Measurements from ENCODE around the gene KIF22. TPM values are rescaled to one million over a fixed set of nuclear protein-coding genes. Genes with fewer than 3 reads are reported as not detected.

Gene KIF22
- total and polyA plus RNA-seq, 9 of the 15 experiments (the other 6 are each of a cell fraction or from before 2014, with no cell fraction given) = 8.7 to 232 (median 131) TPM

GRCh38 chr16:29805232-29806098, 14.9 kb downstream of the KIF22 start (continued):
- TF ChIP-seq FOS (IDR thresholded peaks at IDR 0.05; ENCODE audit: extremely low read depth, insufficient read length) (no peak), ZNF354B (CRISPR knock-in tag; IDR thresholded peaks at IDR 0.05) (no peak), THRB (CRISPR knock-in tag; conservative IDR thresholded peaks at IDR 0.05) (peak; percentile 83; the same call in 1 of the 2 replicates), ZNF121 (CRISPR knock-in tag; conservative IDR thresholded peaks at IDR 0.05) (no peak), LARP7 (IDR thresholded peaks at IDR 0.05) (no peak), TRIM28 (IDR thresholded peaks at IDR 0.05) (no peak), BRCA1 (IDR thresholded peaks at IDR 0.05) (no peak), BRCA1 (CRISPR knock-in tag; IDR thresholded peaks at IDR 0.05) (no peak), ZNF197 (CRISPR knock-in tag; IDR thresholded peaks at IDR 0.05; ENCODE audit: low read depth) (peak; percentile 94), EP400 (IDR thresholded peaks at IDR 0.05) (peak; percentile 98), PHB (CRISPR knock-in tag; IDR thresholded peaks at IDR 0.05) (no peak), POLR2H (tag; IDR thresholded peaks at IDR 0.05; ENCODE audit: low read depth) (peak; percentile 93), HSF4 (CRISPR knock-in tag; IDR thresholded peaks at IDR 0.05; ENCODE audit: borderline replicate concordance) (no peak), ZNF217 (CRISPR knock-in tag; IDR thresholded peaks at IDR 0.05) (no peak), ESRRB (CRISPR knock-in tag; IDR thresholded peaks at IDR 0.05; ENCODE audit: borderline replicate concordance) (no peak), TEAD4 (IDR thresholded peaks at IDR 0.05; ENCODE audit: low read length) (peak; percentile 46; the same call in 1 of the 2 replicates), TEAD4 (CRISPR knock-in tag; IDR thresholded peaks at IDR 0.05; ENCODE audit: borderline replicate concordance) (no peak)
- TF ChIP-seq, protein P1, sequence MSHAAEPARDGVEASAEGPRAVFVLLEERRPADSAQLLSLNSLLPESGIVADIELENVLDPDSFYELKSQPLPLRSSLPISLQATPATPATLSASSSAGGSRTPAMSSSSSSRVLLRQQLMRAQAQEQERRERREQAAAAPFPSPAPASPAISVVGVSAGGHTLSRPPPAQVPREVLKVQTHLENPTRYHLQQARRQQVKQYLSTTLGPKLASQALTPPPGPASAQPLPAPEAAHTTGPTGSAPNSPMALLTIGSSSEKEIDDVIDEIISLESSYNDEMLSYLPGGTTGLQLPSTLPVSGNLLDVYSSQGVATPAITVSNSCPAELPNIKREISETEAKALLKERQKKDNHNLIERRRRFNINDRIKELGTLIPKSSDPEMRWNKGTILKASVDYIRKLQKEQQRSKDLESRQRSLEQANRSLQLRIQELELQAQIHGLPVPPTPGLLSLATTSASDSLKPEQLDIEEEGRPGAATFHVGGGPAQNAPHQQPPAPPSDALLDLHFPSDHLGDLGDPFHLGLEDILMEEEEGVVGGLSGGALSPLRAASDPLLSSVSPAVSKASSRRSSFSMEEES (CRISPR knock-in tag; IDR thresholded peaks at IDR 0.05) = peak; percentile 17; the same call in 1 of the 2 replicates
- TF ChIP-seq, protein P2, sequence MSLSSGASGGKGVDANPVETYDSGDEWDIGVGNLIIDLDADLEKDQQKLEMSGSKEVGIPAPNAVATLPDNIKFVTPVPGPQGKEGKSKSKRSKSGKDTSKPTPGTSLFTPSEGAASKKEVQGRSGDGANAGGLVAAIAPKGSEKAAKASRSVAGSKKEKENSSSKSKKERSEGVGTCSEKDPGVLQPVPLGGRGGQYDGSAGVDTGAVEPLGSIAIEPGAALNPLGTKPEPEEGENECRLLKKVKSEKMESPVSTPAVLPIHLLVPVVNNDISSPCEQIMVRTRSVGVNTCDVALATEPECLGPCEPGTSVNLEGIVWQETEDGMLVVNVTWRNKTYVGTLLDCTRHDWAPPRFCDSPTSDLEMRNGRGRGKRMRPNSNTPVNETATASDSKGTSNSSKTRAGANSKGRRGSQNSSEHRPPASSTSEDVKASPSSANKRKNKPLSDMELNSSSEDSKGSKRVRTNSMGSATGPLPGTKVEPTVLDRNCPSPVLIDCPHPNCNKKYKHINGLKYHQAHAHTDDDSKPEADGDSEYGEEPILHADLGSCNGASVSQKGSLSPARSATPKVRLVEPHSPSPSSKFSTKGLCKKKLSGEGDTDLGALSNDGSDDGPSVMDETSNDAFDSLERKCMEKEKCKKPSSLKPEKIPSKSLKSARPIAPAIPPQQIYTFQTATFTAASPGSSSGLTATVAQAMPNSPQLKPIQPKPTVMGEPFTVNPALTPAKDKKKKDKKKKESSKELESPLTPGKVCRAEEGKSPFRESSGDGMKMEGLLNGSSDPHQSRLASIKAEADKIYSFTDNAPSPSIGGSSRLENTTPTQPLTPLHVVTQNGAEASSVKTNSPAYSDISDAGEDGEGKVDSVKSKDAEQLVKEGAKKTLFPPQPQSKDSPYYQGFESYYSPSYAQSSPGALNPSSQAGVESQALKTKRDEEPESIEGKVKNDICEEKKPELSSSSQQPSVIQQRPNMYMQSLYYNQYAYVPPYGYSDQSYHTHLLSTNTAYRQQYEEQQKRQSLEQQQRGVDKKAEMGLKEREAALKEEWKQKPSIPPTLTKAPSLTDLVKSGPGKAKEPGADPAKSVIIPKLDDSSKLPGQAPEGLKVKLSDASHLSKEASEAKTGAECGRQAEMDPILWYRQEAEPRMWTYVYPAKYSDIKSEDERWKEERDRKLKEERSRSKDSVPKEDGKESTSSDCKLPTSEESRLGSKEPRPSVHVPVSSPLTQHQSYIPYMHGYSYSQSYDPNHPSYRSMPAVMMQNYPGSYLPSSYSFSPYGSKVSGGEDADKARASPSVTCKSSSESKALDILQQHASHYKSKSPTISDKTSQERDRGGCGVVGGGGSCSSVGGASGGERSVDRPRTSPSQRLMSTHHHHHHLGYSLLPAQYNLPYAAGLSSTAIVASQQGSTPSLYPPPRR (CRISPR knock-in tag; IDR thresholded peaks at IDR 0.05; ENCODE audit: borderline replicate concordance) = 0 out of 2 replicates have a peak, but pooled peaks have one; percentile 64
- TF ChIP-seq, protein P3, sequence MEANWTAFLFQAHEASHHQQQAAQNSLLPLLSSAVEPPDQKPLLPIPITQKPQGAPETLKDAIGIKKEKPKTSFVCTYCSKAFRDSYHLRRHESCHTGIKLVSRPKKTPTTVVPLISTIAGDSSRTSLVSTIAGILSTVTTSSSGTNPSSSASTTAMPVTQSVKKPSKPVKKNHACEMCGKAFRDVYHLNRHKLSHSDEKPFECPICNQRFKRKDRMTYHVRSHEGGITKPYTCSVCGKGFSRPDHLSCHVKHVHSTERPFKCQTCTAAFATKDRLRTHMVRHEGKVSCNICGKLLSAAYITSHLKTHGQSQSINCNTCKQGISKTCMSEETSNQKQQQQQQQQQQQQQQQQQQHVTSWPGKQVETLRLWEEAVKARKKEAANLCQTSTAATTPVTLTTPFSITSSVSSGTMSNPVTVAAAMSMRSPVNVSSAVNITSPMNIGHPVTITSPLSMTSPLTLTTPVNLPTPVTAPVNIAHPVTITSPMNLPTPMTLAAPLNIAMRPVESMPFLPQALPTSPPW (CRISPR knock-in tag; IDR thresholded peaks at IDR 0.05) = peak; percentile 99

All from K562 (cell line).